Measurements from ENCODE around the gene USHBP1. TPM values are rescaled to one million over a fixed set of nuclear protein-coding genes. Genes with fewer than 3 reads are reported as not detected.

Gene USHBP1
- total RNA-seq, 4 donors from 2014 or later: 3.4 to 39.9 (median 4.8) TPM

- no peak for TF ChIP-seq CTCF (IDR thresholded peaks at IDR 0.05; ENCODE audit: low read depth)
These were observed 38.8 kb upstream of the USHBP1 start, which contains the start of gene ABHD8 for GRCh38 chr19:17303167-17303939. Gene ABHD8, minus strand, starts transcription at chr19:17303425. Its CDS starts 1,809 bp downstream, at chr19:17301616.

GRCh38 chr19:17302391-17303166, 38.0 kb upstream of the USHBP1 start:
- TF ChIP-seq CTCF (IDR thresholded peaks at IDR 0.05; ENCODE audit: low read depth): no peak

- no peak for TF ChIP-seq CTCF (IDR thresholded peaks at IDR 0.05; ENCODE audit: low read depth)
These were observed 36.6 kb upstream of the USHBP1 start for GRCh38 chr19:17300992-17301619.

- TF ChIP-seq CTCF (IDR thresholded peaks at IDR 0.05; ENCODE audit: low read depth): no peak
These were observed 32.4 kb upstream of the USHBP1 start for GRCh38 chr19:17296976-17297375.

DNA sequence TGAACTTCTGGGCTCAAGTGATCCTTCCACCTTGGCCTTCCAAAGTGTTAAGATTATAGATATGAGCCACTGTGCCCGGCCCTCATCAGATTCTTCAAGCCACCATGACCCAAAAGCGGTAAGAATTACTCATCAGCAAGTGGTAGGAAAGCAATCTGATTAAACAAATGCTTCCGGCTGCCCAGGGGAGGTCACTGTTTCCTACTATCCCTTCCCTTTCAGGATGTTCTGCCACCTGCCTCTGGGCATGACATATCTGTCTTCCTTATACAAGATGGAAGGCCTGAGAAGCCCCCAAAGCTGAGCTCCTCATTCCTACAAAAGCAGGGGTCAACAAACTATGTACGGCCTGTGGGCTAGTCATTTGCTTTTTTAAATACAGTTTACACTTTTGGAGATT, 31.7 kb upstream of the USHBP1 start:
- TF ChIP-seq CTCF (IDR thresholded peaks at IDR 0.05; ENCODE audit: low read depth): no peak

DNA sequence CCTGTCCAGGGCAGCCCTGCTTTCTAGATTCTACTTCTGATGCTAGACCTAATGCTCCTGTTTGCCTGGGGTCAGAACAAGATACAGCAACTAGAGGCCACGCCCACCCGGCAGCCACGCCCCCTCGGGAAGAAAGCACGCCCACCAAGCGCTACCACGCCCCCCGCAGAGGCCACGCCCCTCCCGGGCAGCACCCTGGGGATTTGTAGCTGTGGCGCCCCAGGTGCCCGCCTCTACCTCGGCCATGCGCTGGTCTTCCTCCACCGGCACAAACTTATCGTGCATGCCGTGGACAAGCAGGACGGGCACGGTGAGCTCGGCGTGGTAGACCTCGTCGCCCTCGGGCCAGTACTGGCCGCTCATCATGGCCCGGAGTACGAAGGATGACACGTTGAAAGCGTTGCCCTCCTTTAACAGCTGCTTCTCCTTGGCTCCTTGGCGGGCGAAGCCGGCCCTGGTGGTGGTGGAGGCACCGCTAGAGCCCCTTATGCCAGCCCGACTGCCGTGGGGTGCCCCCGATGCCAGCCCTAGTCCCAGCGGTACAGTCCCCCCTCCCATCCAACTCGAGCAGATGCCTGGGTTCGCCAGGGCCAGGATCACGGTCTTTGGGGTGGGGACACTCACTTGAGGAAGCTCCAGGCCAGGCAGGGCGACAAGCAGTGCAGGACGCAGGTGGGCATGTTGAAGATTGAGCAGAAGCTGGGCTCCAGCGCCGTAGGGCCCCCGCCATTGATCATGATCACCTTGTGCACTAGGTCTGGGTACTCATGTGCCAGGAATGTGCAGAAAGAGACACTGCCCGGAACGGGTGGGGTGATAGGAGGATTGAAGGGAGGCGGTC, 29.7 kb upstream of the USHBP1 start:
- TF ChIP-seq CTCF (IDR thresholded peaks at IDR 0.05; ENCODE audit: low read depth): no peak
